NCI-H345 (cell line): ENCODE measurements around the gene POT1.
"Not testable (repeated sequence)": the region's sequence is repeated elsewhere in the genome, so short reads cannot be mapped to it uniquely, and the experiment has no call there.

Experiments
- DNase-seq: peaks from one replicate; lab custom pipeline; 2025; lab: John Stamatoyannopoulos, UW

POT1 gene, protein sequence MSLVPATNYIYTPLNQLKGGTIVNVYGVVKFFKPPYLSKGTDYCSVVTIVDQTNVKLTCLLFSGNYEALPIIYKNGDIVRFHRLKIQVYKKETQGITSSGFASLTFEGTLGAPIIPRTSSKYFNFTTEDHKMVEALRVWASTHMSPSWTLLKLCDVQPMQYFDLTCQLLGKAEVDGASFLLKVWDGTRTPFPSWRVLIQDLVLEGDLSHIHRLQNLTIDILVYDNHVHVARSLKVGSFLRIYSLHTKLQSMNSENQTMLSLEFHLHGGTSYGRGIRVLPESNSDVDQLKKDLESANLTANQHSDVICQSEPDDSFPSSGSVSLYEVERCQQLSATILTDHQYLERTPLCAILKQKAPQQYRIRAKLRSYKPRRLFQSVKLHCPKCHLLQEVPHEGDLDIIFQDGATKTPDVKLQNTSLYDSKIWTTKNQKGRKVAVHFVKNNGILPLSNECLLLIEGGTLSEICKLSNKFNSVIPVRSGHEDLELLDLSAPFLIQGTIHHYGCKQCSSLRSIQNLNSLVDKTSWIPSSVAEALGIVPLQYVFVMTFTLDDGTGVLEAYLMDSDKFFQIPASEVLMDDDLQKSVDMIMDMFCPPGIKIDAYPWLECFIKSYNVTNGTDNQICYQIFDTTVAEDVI

DNA sequence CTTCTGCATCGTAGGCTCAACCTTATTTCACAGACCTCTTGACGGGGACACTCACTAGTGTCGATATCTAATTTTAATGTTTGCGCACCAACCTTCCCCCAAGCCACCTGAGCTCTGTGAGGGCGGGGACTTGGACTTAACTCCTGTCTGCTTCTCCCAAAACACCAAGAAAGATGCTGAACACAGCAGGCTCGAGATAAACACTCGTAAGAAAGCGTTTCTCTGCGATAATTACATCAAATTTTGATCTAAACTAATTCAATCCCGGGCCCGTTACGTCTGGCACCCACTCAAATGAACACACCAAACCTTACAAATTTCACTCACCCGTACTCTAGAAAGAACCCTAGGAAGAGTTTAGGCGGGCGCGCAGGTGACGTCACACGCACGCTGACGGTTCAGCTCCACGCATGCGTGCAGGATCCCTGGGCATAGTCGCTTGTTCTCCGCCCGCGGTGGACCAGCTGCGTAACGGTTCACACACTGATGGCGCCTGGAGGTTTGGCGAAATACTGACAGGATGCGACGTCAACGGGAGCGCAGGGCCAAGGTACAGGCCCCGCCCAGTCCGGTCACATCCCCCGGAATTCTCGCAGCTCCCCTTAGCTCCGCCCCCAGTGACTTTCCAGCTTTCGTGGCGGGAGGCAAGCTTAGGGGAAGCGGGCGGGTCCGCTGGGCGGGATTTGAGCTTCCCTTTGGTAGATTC lies at the start of gene POT1:
Gene POT1, minus strand, starts transcription at position 359 of the 706 bp plus-strand sequence. CDS start 32,652 bp downstream, outside the sequence.
- peak; percentile 99 for DNase-seq

DNA sequence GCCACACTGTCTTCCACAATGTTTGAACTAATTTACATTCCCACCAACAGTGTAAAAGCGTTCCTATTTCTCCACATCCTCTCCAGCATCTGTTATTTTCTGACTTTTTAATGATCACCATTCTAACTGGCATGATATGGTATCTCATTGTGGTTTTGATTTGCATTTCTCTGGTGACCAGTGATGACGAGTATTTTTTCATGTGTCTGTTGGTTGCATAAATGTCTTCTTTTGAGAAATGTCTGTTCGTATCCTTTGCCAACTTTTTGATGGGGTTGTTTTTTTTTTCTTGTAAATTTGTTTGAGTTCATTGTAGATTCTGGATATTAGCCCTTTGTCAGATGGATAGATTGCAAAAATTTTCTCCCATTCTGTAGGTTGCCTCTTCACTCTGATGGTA lies 45.5 kb upstream of the POT1 start:
- not testable (repeated sequence) for DNase-seq

DNA sequence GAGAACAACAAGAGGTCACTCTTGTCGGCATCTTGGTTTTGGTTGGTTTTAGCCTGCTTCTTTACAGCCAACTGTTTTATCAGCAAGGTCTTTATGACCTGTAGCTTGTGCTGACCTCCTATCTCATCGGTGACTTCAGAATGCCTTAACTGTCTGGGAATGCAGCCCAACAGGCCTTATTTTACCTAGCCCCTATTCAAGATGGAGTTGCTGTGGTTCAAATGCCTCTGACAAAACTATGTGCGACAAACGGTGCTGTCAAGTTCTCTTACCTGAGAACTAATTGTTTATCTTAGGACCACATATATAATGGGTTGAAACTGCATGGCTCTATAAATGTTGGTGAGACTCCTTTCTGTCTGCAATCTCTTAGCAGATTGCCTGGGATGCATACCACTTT lies 35.9 kb upstream of the POT1 start:
- DNase-seq: no peak

DNA sequence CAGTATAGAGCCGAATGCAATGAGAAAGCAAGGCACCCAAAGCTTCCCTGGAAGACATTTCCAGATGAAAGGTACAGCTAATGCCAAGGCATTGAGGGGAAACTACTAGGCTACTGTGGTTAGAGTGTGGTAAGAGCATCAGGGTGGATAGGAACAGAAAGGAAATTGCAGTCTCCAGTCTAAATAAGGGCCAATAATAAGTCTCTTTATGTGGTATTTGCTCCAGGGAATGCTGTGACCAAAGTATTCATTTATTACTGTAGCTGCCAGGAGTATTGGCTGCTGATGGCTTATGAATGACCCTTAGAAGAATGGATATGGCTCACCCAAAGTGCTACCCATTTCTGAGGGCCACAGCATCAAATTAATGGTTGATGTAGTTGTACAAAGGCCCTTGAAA lies 30.1 kb upstream of the POT1 start:
- no peak for DNase-seq

DNA sequence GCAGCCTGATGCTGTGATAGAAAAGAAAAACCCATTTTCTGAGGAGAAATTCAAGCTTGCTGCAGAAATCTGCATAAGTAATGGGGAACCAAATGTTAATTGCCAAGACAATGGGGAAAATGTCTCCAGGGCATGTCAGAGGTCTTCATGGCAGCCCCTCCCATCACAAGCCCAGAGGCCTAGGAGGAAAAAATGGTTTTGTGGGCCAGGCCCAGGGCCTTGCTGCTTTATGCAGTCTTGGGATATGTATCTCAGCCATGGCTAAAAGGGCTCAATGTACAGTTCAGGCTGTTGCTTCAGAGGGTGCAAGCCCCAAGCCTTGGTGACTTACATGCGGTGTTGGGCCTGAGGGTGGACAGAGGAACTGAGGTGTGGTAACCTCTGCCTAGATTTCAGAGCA lies 28.3 kb upstream of the POT1 start:
- not testable (repeated sequence) for DNase-seq

DNA sequence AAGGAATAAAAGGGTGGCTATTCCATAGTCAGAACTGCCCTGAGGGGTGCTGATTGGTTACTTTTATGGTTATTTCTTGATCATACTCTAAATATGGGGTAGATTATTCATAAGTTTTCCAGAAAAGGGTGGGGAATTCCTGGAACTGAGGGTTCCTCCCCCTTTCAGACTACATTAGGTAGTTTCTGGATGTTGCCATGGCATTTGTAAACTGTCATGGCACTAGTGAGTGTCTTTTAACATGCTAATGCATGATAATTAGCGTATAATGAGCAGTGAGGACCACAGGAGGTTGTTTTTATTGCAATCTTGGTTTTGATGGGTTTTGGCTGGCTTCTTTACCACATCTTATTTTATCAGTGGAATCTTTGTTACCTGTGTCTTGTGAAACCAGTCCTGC lies 26.5 kb upstream of the POT1 start:
- no peak for DNase-seq

DNA sequence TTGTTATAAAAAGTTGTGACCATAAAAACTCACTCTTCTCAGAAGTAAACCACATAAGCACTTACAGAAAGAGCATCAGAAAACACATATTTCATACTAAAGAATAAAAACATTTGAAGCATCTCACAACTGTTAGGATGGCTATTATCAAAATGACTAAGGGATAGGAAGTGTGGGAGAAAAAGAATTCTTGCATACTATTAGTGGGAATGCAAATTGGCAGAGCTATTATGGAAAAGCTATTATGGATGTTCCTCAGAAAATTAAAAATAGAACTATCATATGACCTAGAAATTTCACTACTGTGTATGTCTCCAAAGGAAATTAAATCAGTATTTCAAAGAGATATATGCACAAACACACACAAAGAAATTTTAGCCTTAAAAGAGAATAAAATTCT lies 25.2 kb upstream of the POT1 start:
- DNase-seq: no peak

DNA sequence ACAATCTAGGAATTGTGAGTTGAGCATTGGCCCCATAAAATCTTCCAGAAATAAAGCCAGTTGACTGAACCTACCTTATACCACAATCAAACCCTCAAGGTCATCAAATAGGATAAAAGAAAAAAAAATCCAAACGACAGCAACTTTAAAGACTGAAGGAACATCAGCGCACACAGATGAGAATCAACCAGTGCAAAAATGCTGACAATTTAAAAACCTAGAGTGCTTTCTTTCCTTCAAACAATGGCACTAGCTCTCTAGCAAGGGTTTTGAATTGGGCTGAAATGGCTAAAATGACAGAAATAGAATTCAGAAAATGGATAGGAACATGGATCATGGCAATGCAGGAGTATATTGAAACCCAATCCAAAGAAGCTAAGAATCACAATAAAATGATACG lies 16.1 kb upstream of the POT1 start:
- no peak for DNase-seq

DNA sequence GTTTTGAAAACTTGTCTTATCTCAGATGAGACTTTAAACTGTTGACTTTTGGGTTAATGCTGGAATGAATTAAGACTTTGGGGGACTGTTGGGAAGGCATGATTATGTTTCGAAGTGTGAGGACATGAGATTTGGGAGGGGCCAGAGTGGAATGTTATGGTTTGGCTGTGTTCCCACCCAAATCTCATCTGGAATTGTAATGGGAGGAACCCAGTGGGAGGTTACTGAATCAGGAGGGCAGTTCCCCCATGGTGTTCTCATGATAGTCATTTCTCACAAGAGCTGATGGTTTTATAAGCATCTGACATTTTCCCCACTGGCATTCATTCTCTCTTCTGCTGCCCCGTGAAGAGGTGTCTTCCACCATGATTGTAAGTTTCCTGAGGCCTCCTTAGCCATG lies 13.8 kb upstream of the POT1 start:
- no peak for DNase-seq

DNA sequence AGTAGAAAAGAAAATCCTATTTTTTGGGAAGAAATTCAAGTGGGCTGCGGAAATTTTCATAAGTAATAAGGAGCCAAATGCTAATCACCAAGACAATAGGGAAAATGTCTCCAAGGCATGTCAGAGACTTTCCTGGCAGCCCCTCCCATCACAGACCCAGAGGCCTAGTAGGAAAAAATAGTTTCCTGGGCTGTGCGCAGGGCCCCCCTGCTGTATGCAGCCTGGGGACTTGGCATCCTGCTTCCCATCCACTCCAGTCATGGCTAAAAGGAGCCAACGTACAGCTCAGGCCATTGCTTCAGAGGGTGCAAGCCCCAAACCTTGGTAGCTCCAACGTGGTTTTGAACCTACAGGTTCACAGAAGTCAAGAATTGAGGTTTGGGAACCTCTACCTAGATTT lies 12.8 kb upstream of the POT1 start:
- no peak for DNase-seq

DNA sequence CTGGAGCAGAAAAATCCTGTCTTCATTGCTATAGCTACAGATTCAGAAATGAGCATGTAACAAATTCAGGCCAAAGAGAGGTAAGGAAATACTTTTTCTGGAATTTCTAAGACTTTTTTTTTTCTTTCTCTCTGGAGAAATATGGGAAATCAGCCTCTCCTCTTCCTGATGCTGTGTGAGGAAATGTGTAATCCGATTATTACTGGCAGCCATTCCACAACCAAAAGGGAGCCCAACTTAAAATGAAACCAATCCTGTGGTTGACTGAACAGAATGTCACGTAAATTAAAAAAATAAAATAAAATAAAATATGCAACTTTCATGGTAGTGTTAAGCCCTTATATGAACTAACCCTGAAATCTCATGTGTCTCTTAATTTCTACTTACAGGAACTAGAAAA lies 10.7 kb upstream of the POT1 start:
- no peak for DNase-seq

DNA sequence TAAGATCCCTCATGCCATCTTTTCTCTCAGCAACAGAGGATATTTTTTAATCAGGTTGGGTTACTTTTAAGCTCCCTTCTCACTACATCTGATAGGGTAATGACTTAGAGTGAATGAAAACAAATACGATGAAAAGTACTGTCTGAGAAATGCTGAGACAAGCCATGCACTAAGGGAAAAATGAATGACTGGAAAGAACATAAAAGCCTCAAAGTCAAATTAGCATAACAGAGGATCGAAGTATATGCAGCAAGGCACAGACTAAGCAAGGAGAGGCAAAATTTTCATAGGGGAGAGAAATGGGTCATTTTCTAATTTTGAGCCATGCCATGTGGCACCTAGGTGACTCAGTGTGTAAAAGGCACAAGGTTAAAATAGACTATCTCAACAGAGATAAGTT lies 8.5 kb upstream of the POT1 start:
- DNase-seq: no peak

DNA sequence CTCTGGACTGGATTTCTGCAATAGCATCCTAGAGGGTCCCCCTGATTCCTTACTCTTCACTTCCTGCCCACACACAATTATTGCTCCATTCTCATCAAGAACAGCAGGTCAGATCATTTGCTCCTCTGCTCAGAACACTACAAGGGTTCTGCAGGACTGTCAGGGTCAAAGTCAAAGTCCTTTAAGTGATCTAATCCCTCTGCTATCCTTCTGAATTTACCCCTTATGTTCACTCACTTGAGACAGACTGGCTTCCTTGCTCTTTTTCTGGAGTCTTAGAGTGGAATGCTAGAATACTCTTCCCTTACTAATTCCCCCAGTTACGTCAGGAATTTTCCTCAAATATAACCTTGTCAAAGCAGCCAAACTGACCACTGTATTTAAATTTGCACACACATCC lies 7.5 kb upstream of the POT1 start:
- DNase-seq: no peak

DNA sequence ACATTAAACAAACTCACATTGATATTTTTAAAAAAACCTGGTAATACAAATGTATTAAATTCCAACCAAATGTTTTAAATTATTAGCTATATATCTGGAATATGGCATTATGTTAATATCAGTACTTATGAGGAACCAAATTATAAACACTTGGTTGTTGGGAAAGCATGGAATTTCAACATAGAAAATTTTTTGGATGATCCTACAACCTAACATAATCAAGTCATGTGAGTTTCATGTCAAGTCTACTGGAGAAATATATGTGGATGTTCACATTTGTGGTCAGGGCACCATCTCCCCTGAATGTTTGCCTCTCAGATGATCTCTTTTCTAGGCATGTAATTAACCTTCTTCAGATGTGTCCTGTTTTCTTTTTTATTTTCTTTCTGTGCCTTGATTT lies 5.2 kb upstream of the POT1 start:
- no peak for DNase-seq

DNA sequence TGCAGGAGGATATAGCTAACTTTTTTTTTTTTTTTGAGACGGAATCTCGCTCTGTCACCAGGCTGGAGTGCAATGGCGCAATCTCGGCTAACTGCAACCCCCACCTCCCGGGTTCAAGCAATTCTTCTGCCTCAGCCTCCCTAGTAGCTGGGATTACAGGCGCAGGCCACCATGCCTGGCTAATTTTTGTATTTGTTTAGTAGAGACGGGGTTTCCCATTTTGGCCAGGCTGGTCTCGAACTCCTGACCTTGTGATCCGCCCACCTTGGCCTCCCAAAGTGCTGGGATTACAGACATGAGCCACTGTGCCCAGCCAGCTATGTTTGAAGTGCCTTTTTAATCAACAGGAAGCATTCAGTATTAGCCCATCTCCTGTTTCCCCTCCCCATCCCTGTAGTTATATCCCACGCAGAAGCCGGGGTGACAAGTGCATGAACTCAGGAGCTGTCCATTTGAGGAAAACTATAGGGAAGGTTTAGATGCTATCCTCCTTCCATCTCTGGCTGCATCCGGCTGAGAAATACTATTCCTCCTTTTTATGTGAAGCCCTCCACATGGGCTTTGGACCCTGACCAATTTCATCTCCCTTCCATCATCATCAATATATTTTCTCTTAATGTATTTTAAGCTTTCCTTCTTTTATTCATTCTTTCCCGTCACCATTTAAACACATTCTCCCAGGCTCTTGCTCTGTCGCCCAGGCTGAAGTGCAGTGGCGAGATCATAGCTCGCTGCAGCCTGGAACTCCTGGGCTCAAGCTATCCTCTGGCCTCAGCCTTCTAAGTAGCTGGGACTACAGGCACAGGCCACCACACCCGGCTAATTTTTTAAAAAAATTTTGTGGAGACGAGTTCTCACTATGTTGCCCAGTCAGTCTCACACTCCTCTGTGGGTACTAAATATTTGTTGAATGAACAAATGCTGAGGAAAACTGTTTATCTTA lies 1.3 kb upstream of the POT1 start:
- DNase-seq: no peak

DNA sequence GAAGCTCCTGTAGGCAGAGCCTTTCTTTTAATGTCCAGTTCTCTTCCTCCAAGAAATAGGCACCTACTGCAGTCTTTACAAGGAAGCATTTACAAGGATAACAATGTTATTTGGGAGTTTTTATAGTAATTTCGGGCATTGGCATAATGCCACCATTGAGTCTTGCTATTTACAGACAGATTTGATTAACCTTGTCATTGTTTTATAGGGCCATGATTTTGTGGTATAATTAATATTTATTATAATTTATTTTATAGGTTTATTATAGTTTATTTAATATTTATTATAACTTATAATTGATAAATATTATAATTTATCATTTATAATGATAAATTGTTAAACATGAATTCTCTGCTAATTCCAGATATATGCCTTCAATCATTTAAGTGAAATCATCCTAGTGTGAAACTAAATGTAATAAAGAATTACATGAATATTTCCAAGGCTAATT lies 573 bp upstream of the POT1 start:
- no peak for DNase-seq

DNA sequence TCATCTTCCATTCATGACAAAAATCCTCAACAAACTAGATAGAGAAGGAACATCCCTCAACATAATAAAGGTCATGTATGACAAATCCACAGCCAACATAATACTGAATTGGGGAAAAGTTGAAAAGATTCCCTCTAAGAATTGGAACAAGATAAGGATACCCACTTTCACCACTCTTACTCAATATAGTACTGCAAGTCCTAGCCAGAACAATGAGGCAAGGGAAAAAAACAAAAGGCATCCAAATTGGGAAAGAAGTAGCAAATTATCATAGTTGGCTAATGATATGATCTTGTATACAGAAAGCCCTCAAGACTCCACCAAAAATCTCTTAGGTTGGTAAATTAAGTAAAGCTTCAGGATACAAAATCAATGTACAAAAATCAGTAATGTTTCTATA lies 4.7 kb downstream of the POT1 start:
- no peak for DNase-seq

DNA sequence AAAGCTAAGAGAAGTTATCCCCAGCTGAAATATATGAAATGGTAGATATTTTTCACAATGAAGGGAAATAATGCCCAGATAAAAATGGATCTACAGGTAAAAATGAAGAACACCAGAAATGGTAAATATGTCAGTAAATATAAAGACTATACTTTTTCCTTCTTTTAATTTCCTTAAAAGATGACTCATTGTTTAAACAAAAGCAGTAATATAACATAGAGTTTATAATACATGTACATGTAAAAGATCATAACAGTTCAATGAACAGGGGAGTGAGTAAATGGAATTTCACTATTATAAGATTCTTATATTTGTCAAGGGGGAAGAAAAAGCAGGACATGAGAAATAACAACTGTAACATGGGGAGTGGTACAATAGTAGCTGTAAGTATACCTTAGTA lies 7.4 kb downstream of the POT1 start:
- no peak for DNase-seq

DNA sequence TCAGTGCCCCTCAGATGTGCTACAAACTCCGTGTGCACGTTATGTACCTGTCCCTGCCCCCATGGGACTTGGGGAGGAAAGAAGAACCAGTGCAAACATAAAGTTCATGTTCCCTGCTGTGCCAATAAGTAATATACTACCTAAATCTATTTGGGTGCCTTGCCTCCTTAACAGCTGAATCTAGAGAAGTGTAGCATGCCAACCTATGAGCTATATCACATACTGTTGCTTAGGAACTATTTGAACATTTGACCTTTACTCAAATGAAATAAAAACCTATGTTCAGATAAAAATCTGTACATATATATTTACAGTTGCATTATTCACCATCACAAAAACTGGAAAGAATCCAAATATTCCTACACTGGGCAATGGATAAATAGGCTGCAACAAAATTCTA lies 9.8 kb downstream of the POT1 start:
- no peak for DNase-seq

DNA sequence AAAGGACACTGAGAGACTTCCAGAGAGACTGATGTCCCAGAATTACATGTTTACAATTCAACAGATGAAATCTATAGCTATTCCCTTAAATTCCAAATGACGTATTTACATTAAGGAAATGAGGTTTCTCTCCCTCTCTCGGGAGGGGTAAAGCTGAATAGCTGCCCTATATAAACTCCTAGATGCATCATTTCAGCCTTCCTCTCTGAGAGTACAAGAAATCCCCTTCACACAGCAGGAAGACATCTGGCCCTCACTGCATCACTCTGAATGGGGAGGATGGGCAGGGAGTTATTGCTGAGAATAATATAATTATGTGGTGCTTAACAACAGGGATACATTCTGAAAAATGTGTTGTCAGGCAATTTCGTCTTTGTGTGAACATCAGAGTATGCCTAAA lies 11.0 kb downstream of the POT1 start:
- no peak for DNase-seq

DNA sequence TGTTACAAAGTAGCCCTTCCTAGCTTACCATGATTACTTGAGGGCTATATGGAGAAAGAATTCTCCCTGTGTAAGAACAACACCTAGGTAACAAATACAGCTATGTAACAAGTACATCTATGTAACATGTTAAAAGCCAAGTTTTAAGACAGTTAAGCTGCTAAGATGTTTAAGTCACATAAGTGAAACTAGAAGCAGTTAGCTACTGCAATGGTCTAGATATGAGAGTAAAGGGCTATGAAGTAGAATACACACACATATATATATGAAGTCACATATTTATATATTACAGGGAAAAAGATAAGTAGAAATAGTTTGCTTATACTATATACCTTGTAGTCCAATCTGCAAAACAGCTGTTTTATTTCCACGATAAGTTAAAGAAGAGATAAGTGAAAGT lies 14.4 kb downstream of the POT1 start:
- no peak for DNase-seq

DNA sequence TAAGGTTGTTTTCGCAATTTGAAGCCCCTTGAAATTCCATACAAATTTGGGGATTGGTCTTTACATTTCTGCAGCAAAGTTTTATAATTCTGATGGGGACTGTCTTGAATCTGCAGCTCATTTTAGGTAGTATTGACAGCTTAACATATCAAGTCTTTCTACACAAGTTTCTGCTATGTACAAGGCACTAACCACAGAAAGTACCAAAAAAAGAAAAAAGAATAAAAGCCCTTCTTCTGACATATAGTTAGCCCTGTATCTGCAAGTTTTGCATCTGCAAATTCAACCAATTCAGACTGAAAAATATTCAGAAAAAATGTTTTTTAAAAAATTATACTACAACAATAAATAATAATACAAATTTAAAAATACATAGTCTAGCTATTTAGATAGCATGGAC lies 15.3 kb downstream of the POT1 start:
- no peak for DNase-seq
